Prostate gland (tissue), 2 donors: Measurements from ENCODE around the gene F12.

Experiments
- CTCF ChIP-seq, 4 experiments: fragments of 200-600 bp in 2 of 4; fragments of 450-650 bp in 2 of 4; sonication (generic) in 2 of 4; IDR thresholded peaks; 1 replicate in 3 of 4; 2 replicates in 1 of 4; pipeline ENCODE4 v1.5.1; 2016 to 2019; ENCODE audit warnings: antibody characterized with exemption in 4 of 4, mild to moderate bottlenecking in 2 of 4, moderate library complexity in 2 of 4
- POLR2A ChIP-seq: fragments of 450-650 bp; IDR thresholded peaks from one replicate; pipeline ENCODE4 v1.6.1; 2016; ENCODE audit warnings: antibody characterized with exemption, mild to moderate bottlenecking
- POLR2AphosphoS5 ChIP-seq: sonication (generic); formaldehyde crosslinking; IDR thresholded peaks from one replicate; pipeline ENCODE4 v1.6.1; 2017; ENCODE audit warnings: antibody characterized with exemption

DNA sequence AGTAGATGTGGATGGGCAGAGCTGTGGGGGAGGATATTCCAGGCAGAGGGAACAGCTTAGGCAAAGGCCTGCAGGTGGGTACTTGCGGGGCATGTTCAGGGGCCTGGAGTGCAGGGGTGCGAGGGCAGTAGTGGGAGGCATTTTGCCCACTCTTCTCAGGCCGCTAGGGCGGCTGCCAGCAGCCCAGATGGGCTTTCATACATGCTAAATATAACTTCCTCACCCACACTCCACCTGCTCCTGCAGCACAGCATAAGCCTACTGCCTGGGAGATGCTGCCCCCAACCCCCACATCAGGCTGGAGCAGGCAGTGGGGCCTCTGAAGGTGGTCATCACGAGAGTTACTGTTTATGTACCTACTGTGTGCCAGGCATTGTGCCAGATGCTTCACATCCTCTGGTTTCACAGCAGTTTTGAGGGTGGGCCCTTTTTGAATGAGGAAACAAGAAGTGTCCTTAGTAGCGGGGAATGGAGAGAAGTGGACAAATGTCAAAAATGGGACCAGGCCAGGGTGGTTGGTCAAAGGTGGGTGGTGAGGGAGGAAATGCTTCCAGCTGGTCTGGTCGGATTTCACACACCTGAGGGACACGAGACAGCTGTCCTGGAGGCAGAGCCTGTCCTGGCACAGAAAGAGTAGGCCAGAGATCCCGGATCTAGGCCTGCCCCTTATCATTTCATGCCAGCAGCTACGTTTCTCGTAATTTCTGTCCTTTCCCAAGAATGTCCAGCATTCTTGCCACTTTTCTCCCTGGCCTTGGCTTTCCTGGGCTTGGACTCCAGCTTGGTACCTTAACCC is 39.5 kb downstream of the F12 start:
- TF ChIP-seq POLR2A, result no peak
- no peak for TF ChIP-seq CTCF (IDR thresholded peaks at IDR 0.05)
- TF ChIP-seq POLR2AphosphoS5, result no peak
